ENCODE measurements around the gene MCC.

MCC gene

GRCh38 chr5:113240951-113241726 lies 247.1 kb downstream of the MCC start:
- DNase-seq = no peak

- DNase-seq = no peak
These were observed 248.2 kb downstream of the MCC start for GRCh38 chr5:113240032-113240431.

GRCh38 chr5:113237893-113238292 lies 250.4 kb downstream of the MCC start:
- DNase-seq = no peak

GRCh38 chr5:113236536-113237288 lies 251.5 kb downstream of the MCC start:
- DNase-seq = no peak

- DNase-seq = no peak
These were observed 252.4 kb downstream of the MCC start for GRCh38 chr5:113235884-113236283.

GRCh38 chr5:113234546-113234945 lies 253.7 kb downstream of the MCC start:
- no peak for DNase-seq

- no peak for DNase-seq
These were observed 254.6 kb downstream of the MCC start for GRCh38 chr5:113233606-113234005.

GRCh38 chr5:113232667-113233066 lies 255.6 kb downstream of the MCC start:
- no peak for DNase-seq

GRCh38 chr5:113232221-113232620 lies 256.0 kb downstream of the MCC start:
- no peak for DNase-seq

- no peak for DNase-seq
These were observed 256.6 kb downstream of the MCC start for GRCh38 chr5:113231653-113232000.

GRCh38 chr5:113230711-113231652 lies 257.3 kb downstream of the MCC start:
- DNase-seq = no peak

GRCh38 chr5:113227798-113228197 lies 260.5 kb downstream of the MCC start:
- DNase-seq = no peak

- DNase-seq = no peak
These were observed 262.0 kb downstream of the MCC start for GRCh38 chr5:113226116-113226736.

- DNase-seq = no peak
These were observed 263.0 kb downstream of the MCC start for GRCh38 chr5:113225259-113225658.

- no peak for DNase-seq
These were observed 263.6 kb downstream of the MCC start for GRCh38 chr5:113224605-113225065.

- DNase-seq = no peak
These were observed 264.2 kb downstream of the MCC start for GRCh38 chr5:113223831-113224604.

GRCh38 chr5:113223315-113223714 lies 264.9 kb downstream of the MCC start:
- no peak for DNase-seq

- no peak for DNase-seq
These were observed 266.7 kb downstream of the MCC start for GRCh38 chr5:113221294-113222176.

- DNase-seq = no peak
These were observed 268.6 kb downstream of the MCC start for GRCh38 chr5:113219695-113220094.

- DNase-seq = no peak
These were observed 269.2 kb downstream of the MCC start for GRCh38 chr5:113218906-113219517.

Measured in activated CD4-positive, alpha-beta T cell treated with anti-CD3 and anti-CD28 coated beads, Interleukin-2, amount 50 U/mL, for 48 hours (primary cell).